ENCODE data around the gene ATG2A.
A peak's percentile ranks its signal among the peaks of the same experiment; 100 is the strongest.

ATG2A gene

GRCh38 chr11:64900774-64901173 lies 16.2 kb downstream of the ATG2A start:
- no peak for DNase-seq

GRCh38 chr11:64900263-64900678 lies 16.7 kb downstream of the ATG2A start:
- DNase-seq = peak; percentile 89

- no peak for DNase-seq
Measured at GRCh38 chr11:64898541-64898940, 18.5 kb downstream of the ATG2A start.

- DNase-seq = no peak
Measured at GRCh38 chr11:64898076-64898445, 18.9 kb downstream of the ATG2A start.

GRCh38 chr11:64897381-64898075 lies 19.5 kb downstream of the ATG2A start:
- no peak for DNase-seq

GRCh38 chr11:64896448-64897022 lies 20.5 kb downstream of the ATG2A start:
- DNase-seq = no peak

- no peak for DNase-seq
Measured at GRCh38 chr11:64894812-64895452, 22.1 kb downstream of the ATG2A start.

- peak; percentile 90 for DNase-seq
Measured at GRCh38 chr11:64894070-64894811, 22.8 kb downstream of the ATG2A start.

- DNase-seq = no peak
Measured at GRCh38 chr11:64893194-64894069, 23.6 kb downstream of the ATG2A start.

GRCh38 chr11:64892838-64893193 lies 24.2 kb downstream of the ATG2A start:
- no peak for DNase-seq

- DNase-seq = no peak
Measured at GRCh38 chr11:64892411-64892831, 24.6 kb downstream of the ATG2A start.

GRCh38 chr11:64891880-64892279 lies 25.1 kb downstream of the ATG2A start:
- no peak for DNase-seq

GRCh38 chr11:64891215-64891848 lies 25.7 kb downstream of the ATG2A start:
- DNase-seq = no peak

GRCh38 chr11:64890522-64890939 lies 26.5 kb downstream of the ATG2A start:
- no peak for DNase-seq

GRCh38 chr11:64888729-64889511 lies 28.1 kb downstream of the ATG2A start:
- no peak for DNase-seq

- no peak for DNase-seq
Measured at GRCh38 chr11:64888406-64888728, 28.6 kb downstream of the ATG2A start.

- peak; percentile 84 for DNase-seq
Measured at GRCh38 chr11:64887757-64888405, 29.1 kb downstream of the ATG2A start.

- DNase-seq = no peak
Measured at GRCh38 chr11:64887234-64887756, 29.7 kb downstream of the ATG2A start.

- DNase-seq = peak; percentile 61
Measured at GRCh38 chr11:64885367-64886286, 31.4 kb downstream of the ATG2A start.

GRCh38 chr11:64884019-64884418 lies 33.0 kb downstream of the ATG2A start:
- no peak for DNase-seq
